HG03103 (cell line): ENCODE data around the gene RAB4B.
A peak's percentile ranks its signal among the peaks of the same experiment; 100 is the strongest.
"Not testable (repeated sequence)": the region's sequence is repeated elsewhere in the genome, so short reads cannot be mapped to it uniquely, and the experiment has no call there.

ENCODE experiments used
- ATAC-seq: cut with Tn5 transposase; IDR thresholded peaks from one replicate; pipeline ENCODE4 v1.9.1; 2021; ENCODE audit warnings: low read depth; ENCODE audit not compliant: unreplicated experiment

The RAB4B gene

DNA sequence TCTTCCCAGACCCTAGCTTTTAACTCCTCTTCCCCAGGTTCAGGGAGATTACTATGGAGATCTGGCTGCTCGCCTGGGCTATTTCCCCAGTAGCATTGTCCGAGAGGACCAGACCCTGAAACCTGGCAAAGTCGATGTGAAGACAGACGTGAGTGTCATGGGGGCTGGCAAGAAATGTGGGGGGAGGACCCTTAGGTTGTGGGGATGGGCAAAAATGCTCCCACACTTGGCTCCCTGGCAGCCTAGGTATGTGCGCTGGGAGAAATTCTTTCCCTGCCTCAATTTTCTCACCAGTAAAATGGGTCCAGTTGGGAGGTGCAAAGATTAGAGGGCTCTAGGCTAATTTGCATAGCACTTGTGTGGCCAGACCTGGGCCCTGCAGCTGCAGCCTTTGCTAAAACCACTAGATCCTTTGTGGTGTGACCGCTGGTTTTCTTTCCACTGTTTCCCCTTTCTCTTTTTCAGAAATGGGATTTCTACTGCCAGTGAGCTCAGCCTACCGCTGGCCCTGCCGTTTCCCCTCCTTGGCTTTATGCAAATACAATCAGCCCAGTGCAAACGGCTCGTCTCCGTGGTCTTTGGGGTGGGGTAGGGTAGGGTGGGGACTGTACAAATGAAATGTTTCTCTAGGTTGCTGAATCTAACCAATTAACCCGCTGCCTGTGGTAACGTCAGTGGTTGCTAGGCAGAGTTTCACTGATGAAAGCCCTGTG lies 959 bp upstream of the RAB4B start:
- peak; percentile 47 for ATAC-seq

DNA sequence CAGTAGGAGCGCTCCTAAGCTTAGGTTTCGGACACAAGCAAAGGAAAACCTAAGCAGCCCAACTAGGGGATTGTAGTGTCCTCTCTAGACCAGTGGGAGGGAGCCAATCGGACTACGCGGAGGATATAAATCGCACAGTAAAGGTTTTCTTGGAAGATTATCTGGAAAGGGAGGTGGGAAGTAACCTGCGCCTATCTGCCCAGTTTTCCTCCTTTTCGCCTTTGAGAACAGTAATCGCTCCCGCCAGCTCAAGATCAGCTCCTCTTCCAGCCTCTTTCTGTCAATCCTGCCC lies 456 bp upstream of the RAB4B start:
- no peak for ATAC-seq

DNA sequence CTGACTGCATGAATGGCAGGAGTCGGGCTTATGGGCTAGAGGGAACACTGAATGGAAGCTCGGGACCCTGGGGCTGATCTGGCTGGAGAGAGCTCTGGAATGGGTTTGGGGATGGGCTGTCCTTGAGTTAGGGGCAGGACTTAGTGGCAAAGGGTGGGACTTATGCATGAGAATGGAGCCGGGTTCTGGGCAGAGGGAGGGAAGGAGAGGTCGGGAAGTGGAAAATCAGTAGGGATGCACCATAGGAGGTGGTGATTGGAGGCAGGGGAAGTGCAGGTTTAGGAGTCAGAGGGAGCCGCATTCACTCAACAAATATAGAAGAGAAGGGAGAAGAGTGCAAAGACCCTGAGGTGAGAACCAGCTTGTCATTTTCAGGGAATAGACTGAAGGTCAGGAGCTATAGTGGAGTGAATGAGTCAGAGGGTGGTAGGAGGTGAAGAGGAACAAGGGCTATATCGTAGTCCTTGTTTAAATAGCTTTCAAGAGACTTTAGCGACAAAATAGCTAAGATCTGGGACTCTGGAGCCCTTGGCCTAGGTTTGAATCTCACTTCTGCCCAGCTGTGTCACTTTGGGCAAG lies 748 bp downstream of the RAB4B start:
- ATAC-seq = no peak

DNA sequence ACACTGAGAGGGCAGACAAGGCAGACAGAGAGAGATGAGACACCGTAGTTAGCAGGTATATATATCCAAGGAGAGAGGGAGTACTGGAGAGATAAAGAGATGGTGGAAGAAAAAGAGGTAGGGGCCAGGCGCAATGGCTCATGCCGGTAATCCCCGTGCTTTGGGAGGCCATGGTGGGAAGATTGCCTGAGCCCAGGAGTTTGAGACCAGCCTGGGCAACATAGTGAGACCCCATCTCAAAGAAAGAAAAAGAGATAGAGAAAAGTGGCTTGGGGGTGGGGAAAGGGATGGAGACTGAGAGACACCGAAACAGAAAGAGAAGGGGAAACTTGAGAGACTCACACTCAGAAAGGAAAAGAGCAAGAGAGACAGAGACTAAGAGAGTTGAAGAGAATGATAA lies 2.5 kb downstream of the RAB4B start:
- ATAC-seq = no peak

DNA sequence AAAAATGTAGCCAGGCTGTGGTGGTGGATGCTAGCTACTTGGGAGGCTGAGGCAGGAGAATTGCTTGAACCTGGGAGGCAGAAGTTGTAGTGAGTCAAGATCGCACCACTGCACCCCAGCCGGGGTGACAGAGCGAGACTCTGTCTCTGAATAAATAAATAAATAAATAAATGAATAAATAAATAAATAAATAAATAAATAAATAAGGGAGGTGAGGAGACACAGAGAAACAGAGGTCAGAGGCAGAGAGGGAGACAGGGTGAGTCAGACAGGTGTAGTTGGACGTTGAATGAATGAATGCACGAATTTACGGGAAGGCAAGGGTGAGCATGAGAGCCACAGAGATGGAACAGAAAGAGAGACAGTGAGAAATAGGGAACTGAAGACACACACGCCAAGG lies 3.1 kb downstream of the RAB4B start:
- no peak for ATAC-seq

DNA sequence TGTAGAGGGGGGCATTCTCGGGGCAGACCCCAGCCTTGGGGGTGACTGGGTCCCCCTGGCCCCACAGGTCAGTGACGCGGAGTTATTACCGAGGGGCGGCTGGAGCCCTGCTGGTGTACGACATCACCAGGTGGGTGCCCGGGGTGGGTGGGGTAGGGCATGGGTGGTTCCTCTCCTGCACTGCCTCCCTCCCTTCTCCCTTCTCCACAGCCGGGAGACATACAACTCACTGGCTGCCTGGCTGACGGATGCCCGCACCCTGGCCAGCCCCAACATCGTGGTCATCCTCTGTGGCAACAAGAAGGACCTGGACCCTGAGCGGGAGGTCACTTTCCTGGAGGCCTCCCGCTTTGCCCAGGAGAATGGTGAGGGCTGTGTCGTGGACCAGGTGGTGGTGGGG lies 5.7 kb downstream of the RAB4B start:
- no peak for ATAC-seq

DNA sequence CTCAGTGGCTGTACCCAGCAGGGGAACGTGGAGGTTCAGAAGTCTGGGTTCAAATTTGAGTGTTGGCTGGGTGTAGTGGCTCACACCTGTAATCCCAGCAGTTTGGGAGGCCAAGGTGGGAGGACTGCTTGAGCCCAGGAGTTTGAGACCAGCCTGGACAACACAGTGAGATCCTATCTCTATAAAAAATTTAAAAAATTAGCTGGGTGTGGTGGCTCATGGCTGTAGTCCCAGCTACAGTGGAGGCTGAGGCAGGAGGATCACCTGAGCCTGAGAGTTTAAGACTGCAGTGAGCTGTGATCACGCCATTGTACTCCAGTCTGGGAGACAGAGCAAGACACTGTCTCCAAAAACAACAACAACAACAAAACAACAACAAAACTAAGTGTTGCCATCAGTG lies 6.1 kb downstream of the RAB4B start:
- not testable (repeated sequence) for ATAC-seq

DNA sequence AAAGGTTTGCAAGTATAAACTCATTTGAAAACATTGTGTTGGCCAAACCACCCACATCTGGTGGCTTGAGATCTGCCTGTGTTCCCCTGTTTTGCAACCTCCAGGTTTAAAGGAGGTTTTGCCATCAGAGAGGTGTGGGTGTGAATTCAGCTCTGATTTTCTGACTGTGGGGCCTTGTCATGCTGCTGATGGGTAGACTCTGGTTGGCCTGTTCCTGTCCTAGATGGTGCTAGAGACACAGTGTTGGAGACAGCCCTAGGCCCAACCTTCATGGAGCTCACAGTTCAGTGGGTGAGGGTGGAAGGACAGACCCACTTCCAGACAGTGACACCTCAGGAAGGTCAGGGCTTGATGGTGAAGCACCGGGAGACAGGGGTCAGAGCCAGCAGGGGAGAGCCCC lies 7.5 kb downstream of the RAB4B start:
- ATAC-seq = no peak

DNA sequence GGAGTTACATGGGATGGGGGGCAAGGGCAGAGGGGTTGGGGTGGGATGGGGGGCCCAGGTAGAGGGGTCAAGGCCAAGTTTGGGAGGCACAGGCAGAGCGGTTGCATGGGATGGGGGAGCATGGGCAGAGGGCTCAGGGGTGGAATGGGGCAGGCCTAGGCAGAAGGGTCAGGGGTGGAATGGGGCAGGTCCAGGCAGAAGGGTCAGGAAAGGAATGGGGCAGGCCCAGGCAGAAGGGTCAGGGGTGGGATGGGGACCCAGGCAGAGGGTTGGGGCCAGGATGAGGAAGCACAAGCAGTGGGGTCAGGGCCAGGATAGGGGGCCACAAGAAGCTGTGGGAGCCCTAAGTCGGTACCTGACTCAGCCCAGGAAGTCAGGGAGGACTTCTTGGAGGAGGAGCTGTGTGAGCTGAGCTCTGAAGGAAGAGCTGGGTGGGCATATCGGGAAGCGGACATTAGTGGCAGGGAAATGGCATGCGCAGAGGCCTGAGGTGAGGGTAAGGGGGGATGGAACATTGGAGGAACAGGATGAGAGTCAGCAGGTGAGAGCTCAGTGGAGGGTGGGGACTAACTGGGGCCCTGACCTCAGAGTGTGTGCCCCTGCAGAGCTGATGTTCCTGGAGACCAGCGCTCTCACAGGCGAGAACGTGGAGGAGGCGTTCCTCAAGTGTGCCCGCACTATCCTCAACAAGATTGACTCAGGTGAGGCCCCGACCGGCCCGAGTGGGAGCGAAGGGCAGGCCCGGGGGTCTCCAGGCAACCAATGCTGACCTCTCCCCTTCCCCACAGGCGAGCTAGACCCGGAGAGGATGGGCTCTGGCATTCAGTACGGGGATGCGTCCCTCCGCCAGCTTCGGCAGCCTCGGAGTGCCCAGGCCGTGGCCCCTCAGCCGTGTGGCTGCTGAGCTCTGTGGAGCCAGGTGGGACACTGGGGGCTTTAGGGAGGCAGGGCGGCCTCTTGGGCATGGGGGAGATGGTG lies 8.3 kb downstream of the RAB4B start:
- no peak for ATAC-seq

DNA sequence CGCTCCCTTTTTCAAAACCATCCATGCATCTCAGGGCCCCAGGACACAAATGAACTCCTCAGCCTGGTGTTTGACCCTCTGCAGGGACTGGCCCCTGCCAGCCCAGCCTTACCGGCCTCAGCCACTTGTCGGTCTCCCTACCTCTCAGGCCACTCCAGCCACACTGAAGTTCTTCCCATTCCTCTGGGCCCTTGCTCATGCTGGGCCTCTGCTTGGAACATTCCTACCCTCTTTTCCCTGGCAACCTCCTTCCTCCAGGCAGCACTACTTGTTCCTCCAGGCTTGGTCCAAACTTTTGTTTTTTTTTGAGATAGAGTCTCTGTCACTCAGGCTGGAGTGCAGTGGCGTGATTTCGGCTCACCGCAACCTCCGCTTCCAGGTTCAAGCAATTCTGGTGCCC lies 13.3 kb downstream of the RAB4B start:
- no peak for ATAC-seq

DNA sequence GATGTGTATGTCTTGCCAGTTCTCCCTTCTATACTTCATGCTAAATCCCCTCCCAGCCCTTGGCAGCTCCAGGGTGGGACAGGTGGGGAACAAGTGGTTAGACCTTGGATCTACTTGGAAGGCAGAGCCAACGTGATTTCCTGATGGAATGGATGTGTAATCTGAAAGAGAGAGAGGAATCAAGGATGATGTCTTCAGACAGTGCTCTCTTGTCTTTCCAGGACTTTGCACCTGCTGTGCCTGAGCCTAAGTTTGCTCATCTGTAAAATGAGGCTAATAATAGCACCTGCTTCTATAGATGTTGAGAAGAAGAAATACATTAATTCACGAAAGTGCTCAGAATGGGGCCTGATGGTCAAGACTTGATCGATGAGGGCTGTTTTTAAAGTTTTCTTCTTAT lies 13.9 kb downstream of the RAB4B start:
- ATAC-seq = no peak

DNA sequence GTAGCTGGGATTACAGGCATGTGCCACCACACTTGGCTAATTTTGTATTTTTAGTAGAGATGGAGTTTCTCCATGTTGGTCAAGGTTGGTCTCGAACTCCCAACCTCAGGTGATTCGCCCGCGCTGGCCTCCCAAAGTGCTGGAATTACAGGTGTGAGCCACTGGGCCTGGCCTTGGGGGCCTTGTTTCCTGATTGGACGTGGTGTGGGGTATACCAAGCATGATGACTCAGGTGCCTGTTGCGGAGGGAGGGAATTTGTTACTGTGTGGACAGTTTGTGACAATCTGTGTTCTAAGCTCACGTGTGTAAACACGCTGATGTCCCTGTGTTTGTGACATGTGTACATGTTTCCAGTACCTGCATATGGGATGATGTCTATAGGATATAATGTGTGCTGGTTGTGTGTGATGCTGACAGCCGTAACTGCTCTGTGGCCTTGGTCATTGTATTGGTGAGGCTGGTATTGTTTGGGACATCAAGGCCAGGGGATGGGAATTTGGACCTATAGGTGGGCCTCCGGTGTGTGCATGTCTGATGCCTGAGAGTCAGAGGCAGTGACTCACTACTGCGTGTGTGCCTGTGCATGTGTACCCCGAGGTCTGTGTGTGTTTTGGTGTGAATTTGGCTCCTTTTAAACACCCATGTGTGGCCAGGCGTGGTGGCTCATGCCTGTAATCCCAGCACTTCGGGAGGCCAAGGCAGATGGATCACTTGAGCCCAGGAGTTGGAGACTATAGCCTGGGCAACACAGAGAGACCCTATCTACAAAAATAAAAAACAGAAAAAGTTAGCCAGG lies 19.3 kb downstream of the RAB4B start:
- ATAC-seq = no peak

DNA sequence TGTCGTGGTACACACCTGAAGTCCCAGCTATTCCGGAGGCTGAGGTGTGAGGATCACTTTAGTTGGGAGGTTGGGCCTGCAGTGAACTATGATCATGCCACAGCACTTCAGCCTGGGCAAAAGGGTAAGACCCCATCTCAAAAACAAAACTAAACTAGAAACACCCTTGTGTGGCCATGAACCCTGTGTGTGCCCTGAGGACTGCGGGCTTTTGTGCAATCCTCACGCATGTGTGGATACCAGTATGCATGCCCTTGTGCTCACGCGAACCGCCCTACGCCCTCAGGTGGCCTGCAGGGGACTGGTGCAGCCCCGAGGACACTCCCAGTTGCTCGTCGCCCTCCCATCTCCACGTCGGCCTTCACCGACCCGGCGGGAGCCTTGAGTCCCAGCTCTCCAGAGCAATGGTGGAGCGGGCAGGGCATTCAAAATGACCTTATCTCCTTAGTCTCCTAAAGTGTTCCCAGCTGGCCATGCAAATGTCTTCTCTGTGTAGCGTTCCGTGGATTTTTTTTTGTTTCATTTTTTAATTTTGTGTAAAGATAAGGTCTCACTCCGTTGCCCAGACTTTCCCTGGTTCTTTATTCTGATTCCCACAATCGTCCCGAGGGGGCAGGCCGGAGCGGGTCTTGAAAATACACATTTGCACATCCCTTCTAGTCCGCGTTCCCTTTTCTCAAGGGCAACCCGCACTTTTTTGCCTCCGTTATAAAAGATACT lies 20.1 kb downstream of the RAB4B start:
- no peak for ATAC-seq

DNA sequence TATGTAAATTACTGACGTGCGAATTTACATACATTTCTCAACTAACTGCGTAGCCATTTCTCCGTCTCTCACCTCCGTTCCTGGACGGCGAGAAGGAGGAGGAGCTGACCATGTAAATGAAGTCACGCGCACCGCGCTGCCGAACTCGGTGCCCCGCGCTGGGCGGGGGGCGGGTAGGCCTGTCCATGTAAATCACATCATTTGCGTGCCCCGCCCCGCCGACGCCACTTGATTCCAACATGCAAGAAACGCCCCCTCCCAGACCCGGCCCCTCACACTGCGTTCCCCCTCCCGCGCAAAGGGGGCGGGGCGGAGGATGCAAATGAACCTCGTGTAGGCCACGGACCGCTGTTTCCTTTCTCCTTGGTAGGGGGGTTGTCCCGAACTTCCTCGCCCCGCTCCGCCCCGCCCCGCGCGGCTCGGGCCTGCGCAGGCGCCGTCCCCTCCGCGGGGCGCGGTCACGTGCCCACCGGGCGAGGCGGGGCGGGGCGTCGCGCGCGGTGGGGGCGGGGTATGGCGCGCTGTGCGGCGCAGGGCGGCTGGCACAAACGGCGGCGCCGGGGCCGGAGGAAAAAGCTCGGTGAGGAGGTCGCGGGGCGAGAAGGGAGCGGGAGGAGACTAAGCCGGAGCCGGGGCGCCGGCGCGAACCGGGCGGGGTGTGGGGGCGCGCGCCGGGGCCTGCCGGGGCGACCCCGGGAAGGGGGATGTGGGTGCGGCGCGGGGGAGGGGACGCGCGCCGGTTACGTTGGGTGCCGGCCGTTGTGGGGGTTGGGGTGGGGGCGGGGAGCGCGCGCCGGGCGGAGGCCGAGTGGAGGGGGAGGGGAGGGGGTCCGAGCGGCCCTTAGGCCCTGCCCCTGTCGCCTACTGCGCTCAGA lies 20.9 kb downstream of the RAB4B start, which contains the start of gene EGLN2:
Gene EGLN2, plus strand, starts transcription at position 509 of the 875 bp plus-strand sequence. CDS start 1,382 bp downstream, outside the sequence.
- ATAC-seq = peak; percentile 68

DNA sequence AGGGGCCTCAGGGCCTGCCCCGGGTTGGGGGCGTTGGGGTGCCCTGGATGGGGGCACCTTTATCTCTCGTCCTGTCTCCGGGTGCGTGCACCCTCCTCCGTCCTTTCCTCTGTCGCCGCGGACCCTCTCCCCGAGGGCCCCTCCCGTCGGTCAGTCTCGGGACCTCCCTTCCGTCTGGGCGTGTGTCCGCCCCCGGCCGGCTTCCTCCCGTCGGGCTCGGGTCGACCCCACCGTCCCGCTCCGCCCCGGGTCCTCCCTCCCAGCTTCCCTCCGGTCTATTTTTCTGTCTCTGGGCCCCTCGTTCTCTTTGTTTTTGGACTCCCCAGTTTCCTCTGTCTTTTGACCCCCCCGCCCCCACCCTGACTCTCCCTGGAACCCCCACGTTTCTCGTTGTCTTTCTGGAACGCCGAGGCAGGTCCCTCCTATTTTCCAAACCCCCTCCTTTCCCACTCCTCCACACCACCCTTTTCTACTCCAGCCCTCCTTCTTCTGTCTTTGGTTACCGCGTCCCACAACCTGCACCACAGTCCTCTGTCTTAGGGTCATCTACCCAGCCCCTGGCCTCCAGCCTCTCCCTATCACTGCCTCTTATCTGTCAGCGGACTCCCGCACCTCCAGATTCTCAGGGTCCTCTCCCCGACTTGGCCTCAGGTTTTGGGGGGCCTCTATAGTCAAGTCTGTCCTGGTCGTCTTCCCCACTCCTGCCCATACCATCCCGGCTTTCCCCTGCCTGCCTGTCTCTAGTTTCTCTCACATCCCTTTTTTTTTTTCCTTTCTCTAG lies 21.7 kb downstream of the RAB4B start:
- no peak for ATAC-seq

DNA sequence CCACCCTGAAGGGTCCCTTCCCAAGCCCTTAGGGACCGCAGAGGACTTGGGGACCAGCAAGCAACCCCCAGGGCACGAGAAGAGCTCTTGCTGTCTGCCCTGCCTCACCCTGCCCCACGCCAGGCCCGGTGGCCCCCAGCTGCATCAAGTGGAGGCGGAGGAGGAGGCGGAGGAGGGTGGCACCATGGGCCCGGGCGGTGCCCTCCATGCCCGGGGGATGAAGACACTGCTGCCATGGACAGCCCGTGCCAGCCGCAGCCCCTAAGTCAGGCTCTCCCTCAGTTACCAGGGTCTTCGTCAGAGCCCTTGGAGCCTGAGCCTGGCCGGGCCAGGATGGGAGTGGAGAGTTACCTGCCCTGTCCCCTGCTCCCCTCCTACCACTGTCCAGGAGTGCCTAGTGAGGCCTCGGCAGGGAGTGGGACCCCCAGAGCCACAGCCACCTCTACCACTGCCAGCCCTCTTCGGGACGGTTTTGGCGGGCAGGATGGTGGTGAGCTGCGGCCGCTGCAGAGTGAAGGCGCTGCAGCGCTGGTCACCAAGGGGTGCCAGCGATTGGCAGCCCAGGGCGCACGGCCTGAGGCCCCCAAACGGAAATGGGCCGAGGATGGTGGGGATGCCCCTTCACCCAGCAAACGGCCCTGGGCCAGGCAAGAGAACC lies 22.4 kb downstream of the RAB4B start:
- no peak for ATAC-seq

DNA sequence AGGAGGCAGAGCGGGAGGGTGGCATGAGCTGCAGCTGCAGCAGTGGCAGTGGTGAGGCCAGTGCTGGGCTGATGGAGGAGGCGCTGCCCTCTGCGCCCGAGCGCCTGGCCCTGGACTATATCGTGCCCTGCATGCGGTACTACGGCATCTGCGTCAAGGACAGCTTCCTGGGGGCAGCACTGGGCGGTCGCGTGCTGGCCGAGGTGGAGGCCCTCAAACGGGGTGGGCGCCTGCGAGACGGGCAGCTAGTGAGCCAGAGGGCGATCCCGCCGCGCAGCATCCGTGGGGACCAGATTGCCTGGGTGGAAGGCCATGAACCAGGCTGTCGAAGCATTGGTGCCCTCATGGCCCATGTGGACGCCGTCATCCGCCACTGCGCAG lies 22.9 kb downstream of the RAB4B start:
- ATAC-seq = no peak
